Vagina (tissue), 2 donors: ENCODE results near the gene PAX9.

Source experiments
- POLR2A ChIP-seq, 2 donors: fragments of 450-650 bp; IDR thresholded peaks; one replicate each; pipeline ENCODE4 v1.6.1; 2017; ENCODE audit warnings: antibody characterized with exemption in 2 of 2, mild to moderate bottlenecking in 2 of 2, moderate library complexity in 2 of 2
- POLR2AphosphoS5 ChIP-seq, 2 donors: sonication (generic); formaldehyde crosslinking; IDR thresholded peaks; one replicate each; pipeline ENCODE4 v1.9.0; 2017; ENCODE audit warnings: antibody characterized with exemption in 2 of 2, mild to moderate bottlenecking in 2 of 2, low read depth in 1 of 2; ENCODE audit not compliant: insufficient read depth in 1 of 2
- TF ChIP-seq, protein P1 (sequence below), 3 experiments: fragments of 450-650 bp in 2 of 3; fragments of 200-600 bp in 1 of 3; sonication (generic) in 1 of 3; IDR thresholded peaks; one replicate each; pipeline ENCODE4 v1.5.1; 2017 to 2019; ENCODE audit warnings: antibody characterized with exemption in 3 of 3, mild to moderate bottlenecking in 2 of 3, moderate library complexity in 2 of 3

DNA sequence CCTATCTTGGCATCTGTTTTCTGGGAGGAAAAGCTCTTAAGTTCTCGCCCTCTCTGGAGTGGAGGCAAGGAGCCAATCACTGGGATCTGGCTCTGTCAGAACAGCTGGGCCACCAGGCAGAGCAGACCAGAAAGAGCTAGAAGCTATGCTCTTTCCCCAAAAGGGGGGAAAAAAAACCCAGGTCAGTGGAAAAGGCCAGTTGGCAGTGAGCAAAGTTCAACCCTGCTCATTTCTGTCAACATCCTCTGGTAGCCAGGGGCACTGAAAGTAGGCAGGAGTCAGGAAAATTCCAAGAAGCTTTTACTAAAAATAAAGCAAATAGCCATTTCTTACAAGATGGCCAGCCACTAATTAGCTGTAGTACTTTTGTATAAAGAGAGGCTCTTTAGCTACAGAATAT, 36.6 kb upstream of the PAX9 start:
- TF ChIP-seq, protein P1, sequence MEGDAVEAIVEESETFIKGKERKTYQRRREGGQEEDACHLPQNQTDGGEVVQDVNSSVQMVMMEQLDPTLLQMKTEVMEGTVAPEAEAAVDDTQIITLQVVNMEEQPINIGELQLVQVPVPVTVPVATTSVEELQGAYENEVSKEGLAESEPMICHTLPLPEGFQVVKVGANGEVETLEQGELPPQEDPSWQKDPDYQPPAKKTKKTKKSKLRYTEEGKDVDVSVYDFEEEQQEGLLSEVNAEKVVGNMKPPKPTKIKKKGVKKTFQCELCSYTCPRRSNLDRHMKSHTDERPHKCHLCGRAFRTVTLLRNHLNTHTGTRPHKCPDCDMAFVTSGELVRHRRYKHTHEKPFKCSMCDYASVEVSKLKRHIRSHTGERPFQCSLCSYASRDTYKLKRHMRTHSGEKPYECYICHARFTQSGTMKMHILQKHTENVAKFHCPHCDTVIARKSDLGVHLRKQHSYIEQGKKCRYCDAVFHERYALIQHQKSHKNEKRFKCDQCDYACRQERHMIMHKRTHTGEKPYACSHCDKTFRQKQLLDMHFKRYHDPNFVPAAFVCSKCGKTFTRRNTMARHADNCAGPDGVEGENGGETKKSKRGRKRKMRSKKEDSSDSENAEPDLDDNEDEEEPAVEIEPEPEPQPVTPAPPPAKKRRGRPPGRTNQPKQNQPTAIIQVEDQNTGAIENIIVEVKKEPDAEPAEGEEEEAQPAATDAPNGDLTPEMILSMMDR (IDR thresholded peaks at IDR 0.05): no peak
- TF ChIP-seq POLR2A (IDR thresholded peaks at IDR 0.05): no peak
- no peak for TF ChIP-seq POLR2AphosphoS5 (IDR thresholded peaks at IDR 0.05; ENCODE audit: insufficient read depth in 1 of 2, low read depth in 1 of 2)
